ENCODE data around the gene LDOC1.

The LDOC1 gene

DNA sequence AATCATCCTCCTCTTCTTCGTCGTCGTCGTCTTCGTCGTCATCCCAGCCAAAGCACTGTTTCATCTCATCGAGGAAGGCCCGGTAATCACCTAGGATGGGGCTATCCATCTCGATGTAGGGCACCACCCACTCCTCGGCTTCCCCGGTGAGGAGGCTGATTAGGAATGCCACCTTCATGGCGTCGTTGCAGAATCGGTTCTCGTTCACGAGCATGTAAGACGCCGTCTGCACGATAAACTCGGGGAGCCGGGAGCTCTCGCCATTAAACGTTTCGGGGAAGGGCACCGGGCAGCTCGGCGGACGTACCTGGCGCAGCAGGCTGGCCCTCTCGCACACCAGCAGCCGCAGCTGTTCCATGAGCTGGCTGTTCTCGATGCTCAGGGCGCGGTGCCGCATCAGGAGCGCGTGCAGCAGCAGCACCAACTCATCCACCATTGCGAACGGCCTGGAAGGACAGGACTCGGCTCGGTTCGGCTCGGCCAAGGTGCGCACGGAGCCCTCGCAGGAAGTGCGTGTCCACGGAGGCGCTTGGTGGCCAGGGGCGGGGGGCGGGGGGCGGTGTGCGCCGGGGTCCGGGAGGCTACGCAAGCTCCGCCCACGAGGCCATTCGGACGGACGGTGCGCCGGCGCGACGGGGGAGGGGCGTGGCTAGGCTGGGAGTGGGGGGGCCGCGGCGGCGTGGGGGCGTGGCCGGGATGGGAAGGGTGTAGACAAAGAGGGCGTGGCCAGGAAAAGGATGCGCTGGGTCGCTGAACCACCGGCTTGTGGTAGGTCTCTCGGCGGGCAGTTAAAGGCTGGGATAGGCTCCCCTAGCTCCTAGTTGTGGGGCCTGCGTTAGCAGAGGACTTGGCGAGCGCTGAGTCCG, at the start of gene LDOC1:
Gene LDOC1, minus strand, starts transcription at position 544 of the 866 bp plus-strand sequence. Its CDS starts 108 bp downstream, at position 436.
- H3F3A ChIP-seq (ENCODE audit: insufficient read depth, low read length) = no peaks in the 10 kb centered on the region
- H3K9me3 ChIP-seq (ENCODE audit: low read length) = no peaks in the 10 kb centered on the region
- H3K4me3 ChIP-seq (ENCODE audit: low read depth, low read length, poor library complexity, severe bottlenecking) = no peak within 1 kb of the TSS
- H3K27me3 ChIP-seq (ENCODE audit: insufficient read depth, low read length) = no peaks in the 10 kb centered on the region
- no peaks in the 10 kb centered on the region for H3K4me1 ChIP-seq (ENCODE audit: insufficient read depth, low read length, severe bottlenecking)
- no peak within 1 kb of the TSS for H3K9ac ChIP-seq (ENCODE audit: low read length)
- no peak within 1 kb of the TSS for H2AFZ ChIP-seq (ENCODE audit: low read length)
- TF ChIP-seq EZH2 (IDR thresholded peaks at IDR 0.05; ENCODE audit: borderline replicate concordance, low read length) (no peak), CTCF (IDR thresholded peaks at IDR 0.05; ENCODE audit: low read length) (no peak)
- no peaks in the 10 kb centered on the region for H3K9me2 ChIP-seq (ENCODE audit: low read depth, low read length)
- H3K79me2 ChIP-seq (ENCODE audit: insufficient read depth, low read length) = no peaks in the 10 kb centered on the region
- no peaks in the 10 kb centered on the region for H3K36me3 ChIP-seq (ENCODE audit: insufficient read depth, low read length)
- H3K4me2 ChIP-seq (ENCODE audit: low read length) = no peak within 1 kb of the TSS
- no peak within 1 kb of the TSS for H3K27ac ChIP-seq (ENCODE audit: low read depth, low read length, poor library complexity, severe bottlenecking)
- H4K20me1 ChIP-seq (ENCODE audit: insufficient read depth, low read length) = no peaks in the 10 kb centered on the region

DNA sequence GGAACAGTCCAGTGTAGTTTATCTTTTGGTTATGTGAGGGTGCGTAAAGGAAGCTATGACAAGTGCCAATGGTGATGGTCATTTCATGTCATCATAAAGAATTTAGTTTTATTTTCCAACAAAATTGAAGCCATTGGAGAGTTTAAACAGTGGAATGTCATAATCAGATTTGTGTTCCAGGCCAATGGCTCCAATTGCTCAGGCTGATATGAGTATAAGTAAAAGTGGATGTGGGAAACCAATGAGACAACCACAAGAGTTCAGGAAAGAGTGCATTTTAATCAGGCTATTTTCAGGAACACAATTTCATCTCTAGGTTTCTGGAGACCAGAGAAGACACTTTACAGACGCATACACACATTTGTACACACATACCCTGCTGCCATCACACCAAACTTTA, 44.7 kb upstream of the LDOC1 start:
- H3K27me3 ChIP-seq (ENCODE audit: insufficient read depth, low read length) = no peaks in the 10 kb centered on the region
- no peak overlapping the region for H3K4me2 ChIP-seq (ENCODE audit: low read length)
- no peaks in the 10 kb centered on the region for H3F3A ChIP-seq (ENCODE audit: insufficient read depth, low read length)
- TF ChIP-seq EZH2 (IDR thresholded peaks at IDR 0.05; ENCODE audit: borderline replicate concordance, low read length) (no peak), CTCF (IDR thresholded peaks at IDR 0.05; ENCODE audit: low read length) (no peak)
- H3K27ac ChIP-seq (ENCODE audit: low read depth, low read length, poor library complexity, severe bottlenecking) = no peak overlapping the region
- no peaks in the 10 kb centered on the region for H3K9me3 ChIP-seq (ENCODE audit: low read length)
- H3K4me1 ChIP-seq (ENCODE audit: insufficient read depth, low read length, severe bottlenecking) = no peaks in the 10 kb centered on the region
- H2AFZ ChIP-seq (ENCODE audit: low read length) = no peak overlapping the region
- H3K36me3 ChIP-seq (ENCODE audit: insufficient read depth, low read length) = no peaks in the 10 kb centered on the region
- H3K9me2 ChIP-seq (ENCODE audit: low read depth, low read length) = no peaks in the 10 kb centered on the region
- no peaks in the 10 kb centered on the region for H3K79me2 ChIP-seq (ENCODE audit: insufficient read depth, low read length)
- no peak overlapping the region for H3K4me3 ChIP-seq (ENCODE audit: low read depth, low read length, poor library complexity, severe bottlenecking)
- no peak overlapping the region for H3K9ac ChIP-seq (ENCODE audit: low read length)
- no peaks in the 10 kb centered on the region for H4K20me1 ChIP-seq (ENCODE audit: insufficient read depth, low read length)

DNA sequence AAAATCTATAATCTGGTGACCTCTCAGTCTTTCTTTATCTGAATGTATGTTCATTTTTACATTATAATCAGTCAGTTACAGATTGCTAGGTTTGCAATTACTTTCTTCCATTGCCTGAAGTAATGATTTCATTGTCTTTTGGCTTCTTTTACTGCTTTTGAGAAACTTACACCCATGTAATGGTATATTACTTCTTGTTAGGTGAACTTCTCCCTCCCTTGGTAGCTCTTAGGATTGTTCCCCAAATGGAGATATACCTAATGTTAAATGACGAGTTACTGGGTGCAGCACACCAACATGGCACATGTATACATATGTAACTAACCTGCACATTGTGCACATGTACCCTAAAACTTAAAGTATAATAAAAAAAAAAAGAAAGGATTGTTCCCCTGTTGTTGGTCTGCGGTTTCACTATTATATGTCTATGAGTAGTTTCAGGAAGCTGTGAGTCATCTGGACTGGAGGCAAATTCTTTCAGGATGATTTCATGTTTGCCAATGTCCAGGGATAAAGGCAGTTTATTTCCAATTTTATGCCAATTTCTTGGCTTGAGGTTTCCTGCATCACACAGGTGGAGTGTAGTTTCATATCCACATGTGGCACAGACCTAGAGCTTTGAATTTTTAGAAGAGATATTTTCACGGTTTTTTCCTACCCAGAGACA, 43.5 kb upstream of the LDOC1 start:
- no peaks in the 10 kb centered on the region for H3K27me3 ChIP-seq (ENCODE audit: insufficient read depth, low read length)
- H3K4me3 ChIP-seq (ENCODE audit: low read depth, low read length, poor library complexity, severe bottlenecking) = no peak overlapping the region
- no peak overlapping the region for H3K9ac ChIP-seq (ENCODE audit: low read length)

More for the DNA sequence above, 43.5 kb upstream of the LDOC1 start:
- H3K27ac ChIP-seq (ENCODE audit: low read depth, low read length, poor library complexity, severe bottlenecking) = no peak overlapping the region
- H2AFZ ChIP-seq (ENCODE audit: low read length) = no peak overlapping the region
- TF ChIP-seq EZH2 (IDR thresholded peaks at IDR 0.05; ENCODE audit: borderline replicate concordance, low read length) = no peak
- TF ChIP-seq CTCF (IDR thresholded peaks at IDR 0.05; ENCODE audit: low read length) = no peak
- no peaks in the 10 kb centered on the region for H3K9me2 ChIP-seq (ENCODE audit: low read depth, low read length)
- H3F3A ChIP-seq (ENCODE audit: insufficient read depth, low read length) = no peaks in the 10 kb centered on the region
- no peak overlapping the region for H3K4me2 ChIP-seq (ENCODE audit: low read length)
- no peaks in the 10 kb centered on the region for H4K20me1 ChIP-seq (ENCODE audit: insufficient read depth, low read length)
- no peaks in the 10 kb centered on the region for H3K4me1 ChIP-seq (ENCODE audit: insufficient read depth, low read length, severe bottlenecking)
- no peaks in the 10 kb centered on the region for H3K79me2 ChIP-seq (ENCODE audit: insufficient read depth, low read length)
- H3K36me3 ChIP-seq (ENCODE audit: insufficient read depth, low read length) = no peaks in the 10 kb centered on the region
- H3K9me3 ChIP-seq (ENCODE audit: low read length) = no peaks in the 10 kb centered on the region

Measured in OCI-LY1 (cell line).